ENCODE results near the gene OGFOD2. TPM values are rescaled to one million over a fixed set of nuclear protein-coding genes. Genes with fewer than 3 reads are reported as not detected.

OGFOD2 gene
- total RNA-seq, 2 donors from 2014 or later, result 26.3 to 27.6 TPM

GRCh38 chr12:122996188-122996601 lies 21.2 kb downstream of the OGFOD2 start:
- Histone ChIP-seq H3K4me3 (no peak overlapping the region), H3K27me3 (replicated peaks; ENCODE audit: insufficient read depth) (no peaks in the 10 kb centered on the region), H3K36me3 (no peaks in the 10 kb centered on the region), H3K27ac (no peak overlapping the region), H3K4me1 (replicated peaks) (no peaks in the 10 kb centered on the region), H3K9me3 (no peaks in the 10 kb centered on the region)
- intact Hi-C loops (cut with DNase I), result no loop called here
- 90% methylated on average over 7 of the region's 7 CpGs for WGBS
- TF ChIP-seq CTCF (IDR thresholded peaks at IDR 0.05), result no peak
- no peak for TF ChIP-seq POLR2AphosphoS5 (IDR thresholded peaks at IDR 0.05)
- TF ChIP-seq POLR2A (IDR thresholded peaks at IDR 0.05), result no peak
- DNase-seq (ENCODE audit: low spot score), result no peak

- intact Hi-C loops (cut with DNase I), result no loop called here
- H3K4me3 ChIP-seq, result no peak overlapping the region
- 90% methylated on average over 16 of the region's 16 CpGs for WGBS
- H3K27ac ChIP-seq, result no peak overlapping the region
- no peaks in the 10 kb centered on the region for H3K36me3 ChIP-seq
- H3K9me3 ChIP-seq, result no peaks in the 10 kb centered on the region
- TF ChIP-seq POLR2A (IDR thresholded peaks at IDR 0.05) (no peak), CTCF (IDR thresholded peaks at IDR 0.05) (no peak), POLR2AphosphoS5 (IDR thresholded peaks at IDR 0.05) (no peak)
- no peaks in the 10 kb centered on the region for H3K27me3 ChIP-seq (replicated peaks; ENCODE audit: insufficient read depth)
- H3K4me1 ChIP-seq (replicated peaks), result no peaks in the 10 kb centered on the region
- DNase-seq (ENCODE audit: low spot score), result no peak
These were observed 21.7 kb downstream of the OGFOD2 start for GRCh38 chr12:122996621-122997342.

- TF ChIP-seq CTCF (IDR thresholded peaks at IDR 0.05) (no peak), POLR2A (IDR thresholded peaks at IDR 0.05) (no peak), POLR2AphosphoS5 (IDR thresholded peaks at IDR 0.05) (no peak)
- DNase-seq (ENCODE audit: low spot score), result no peak
- Histone ChIP-seq H3K36me3 (no peaks in the 10 kb centered on the region), H3K4me1 (replicated peaks) (no peaks in the 10 kb centered on the region), H3K4me3 (no peak overlapping the region), H3K9me3 (no peaks in the 10 kb centered on the region), H3K27me3 (replicated peaks; ENCODE audit: insufficient read depth) (no peaks in the 10 kb centered on the region), H3K27ac (no peak overlapping the region)
- intact Hi-C loops (cut with DNase I), result no loop called here
- WGBS, result 94% methylated on average over 24 of the region's 25 CpGs
These were observed 22.6 kb downstream of the OGFOD2 start for GRCh38 chr12:122997343-122998250.

GRCh38 chr12:122998316-122998715 lies 23.3 kb downstream of the OGFOD2 start:
- Histone ChIP-seq H3K36me3 (no peaks in the 10 kb centered on the region), H3K27ac (no peak overlapping the region), H3K27me3 (replicated peaks; ENCODE audit: insufficient read depth) (no peaks in the 10 kb centered on the region), H3K4me1 (replicated peaks) (no peaks in the 10 kb centered on the region), H3K4me3 (no peak overlapping the region), H3K9me3 (no peaks in the 10 kb centered on the region)
- intact Hi-C loops (cut with DNase I), result no loop called here
- no peak for DNase-seq (ENCODE audit: low spot score)
- 97% methylated on average over 4 of the region's 4 CpGs for WGBS
- no peak for TF ChIP-seq CTCF (IDR thresholded peaks at IDR 0.05)
